MG63 (cell line): ENCODE data around the gene RENBP. TPM values are rescaled to one million over a fixed set of nuclear protein-coding genes. Genes with fewer than 3 reads are reported as not detected.

Source experiments
- DNase-seq: peaks from one replicate; pipeline ENCODE4 v3.0.0-alpha.2; 2020
- H3K27me3 ChIP-seq: fragments of 250-450 bp; sonication (Bioruptor Pico); 2 replicates; pipeline ENCODE4 v1.5.1; 2020; ENCODE audit warnings: mild to moderate bottlenecking, moderate library complexity
- H3K36me3 ChIP-seq: fragments of 250-450 bp; sonication (Bioruptor Pico); 2 replicates; pipeline ENCODE4 v1.5.1; 2020; ENCODE audit warnings: mild to moderate bottlenecking, moderate library complexity
- H3K4me3 ChIP-seq: fragments of 250-450 bp; sonication (Bioruptor Pico); 2 replicates; pipeline ENCODE4 v1.5.1; 2020; ENCODE audit warnings: mild to moderate bottlenecking, moderate library complexity
- H3K9me3 ChIP-seq: fragments of 250-450 bp; sonication (Bioruptor Pico); 2 replicates; pipeline ENCODE4 v1.5.1; 2020; ENCODE audit warnings: mild to moderate bottlenecking, moderate library complexity
- total RNA-seq: library from RNA; depleted of rRNA; stranded (reverse); fragments of >200 nt; shearing (Covaris generic); gene quantifications from 2 replicates; pipeline ENCODE4 v1.2.3, GENCODE V29; 2014; ENCODE audit warnings: low replicate concordance

The RENBP gene
- total RNA-seq, 1 experiment from 2014 or later = not detected

GRCh38 chrX:153931151-153931550 is 13.3 kb downstream of the RENBP start:
- H3K36me3 ChIP-seq = peaks cover 4% of the 10 kb centered on the region; the same call in 1 of the 2 replicates
- no peak overlapping the region for H3K4me3 ChIP-seq
- no peak for DNase-seq
- H3K9me3 ChIP-seq = no peaks in the 10 kb centered on the region
- no peaks in the 10 kb centered on the region for H3K27me3 ChIP-seq

GRCh38 chrX:153930011-153930910 is 14.2 kb downstream of the RENBP start:
- H3K36me3 ChIP-seq = peaks cover 4% of the 10 kb centered on the region; the same call in 1 of the 2 replicates
- H3K4me3 ChIP-seq = no peak overlapping the region
- H3K9me3 ChIP-seq = no peaks in the 10 kb centered on the region
- no peak for DNase-seq
- H3K27me3 ChIP-seq = no peaks in the 10 kb centered on the region

GRCh38 chrX:153929576-153929975 is 14.9 kb downstream of the RENBP start:
- no peaks in the 10 kb centered on the region for H3K9me3 ChIP-seq
- H3K27me3 ChIP-seq = no peaks in the 10 kb centered on the region
- no peak for DNase-seq

GRCh38 chrX:153928846-153929245 is 15.6 kb downstream of the RENBP start:
- H3K4me3 ChIP-seq = no peak overlapping the region
- no peaks in the 10 kb centered on the region for H3K27me3 ChIP-seq
- peaks cover 4% of the 10 kb centered on the region; the same call in 1 of the 2 replicates for H3K36me3 ChIP-seq
- DNase-seq = no peak
- H3K9me3 ChIP-seq = no peaks in the 10 kb centered on the region

More at GRCh38 chrX:153929576-153929975, 14.9 kb downstream of the RENBP start:
- no peak overlapping the region for H3K4me3 ChIP-seq
- peaks cover 4% of the 10 kb centered on the region; the same call in 1 of the 2 replicates for H3K36me3 ChIP-seq

GRCh38 chrX:153927922-153928760 is 16.3 kb downstream of the RENBP start:
- no peaks in the 10 kb centered on the region for H3K9me3 ChIP-seq
- DNase-seq = peak; percentile 95
- H3K36me3 ChIP-seq = peaks cover 4% of the 10 kb centered on the region; the same call in 1 of the 2 replicates
- H3K4me3 ChIP-seq = peak overlapping the region; percentile 71
- no peaks in the 10 kb centered on the region for H3K27me3 ChIP-seq

- DNase-seq = no peak
- H3K9me3 ChIP-seq = no peaks in the 10 kb centered on the region
- H3K4me3 ChIP-seq = peak overlapping the region; percentile 71
- no peaks in the 10 kb centered on the region; the same call in 1 of the 2 replicates for H3K36me3 ChIP-seq
- H3K27me3 ChIP-seq = no peaks in the 10 kb centered on the region
Observed at GRCh38 chrX:153927672-153927921, 16.8 kb downstream of the RENBP start.

GRCh38 chrX:153926858-153927671 is 17.4 kb downstream of the RENBP start:
- peak; percentile 49 for DNase-seq
- Histone ChIP-seq H3K9me3 (no peaks in the 10 kb centered on the region), H3K36me3 (no peaks in the 10 kb centered on the region; the same call in 1 of the 2 replicates), H3K4me3 (peak overlapping the region; percentile 71), H3K27me3 (no peaks in the 10 kb centered on the region)

GRCh38 chrX:153926552-153926857 is 17.9 kb downstream of the RENBP start:
- H3K36me3 ChIP-seq = no peaks in the 10 kb centered on the region; the same call in 1 of the 2 replicates
- DNase-seq = no peak
- no peak overlapping the region for H3K4me3 ChIP-seq

GRCh38 chrX:153925739-153926551 is 18.5 kb downstream of the RENBP start, which contains the start of gene ARHGAP4:
ARHGAP4 (minus strand) TSS chrX:153926264; CDS start chrX:153926202, 62 bp downstream.
- H3K36me3 ChIP-seq = no peaks in the 10 kb centered on the region
- peak within 1 kb of the TSS; percentile 71; the same call in 1 of the 2 replicates for H3K4me3 ChIP-seq
- no peaks in the 10 kb centered on the region for H3K27me3 ChIP-seq
- no peaks in the 10 kb centered on the region for H3K9me3 ChIP-seq
- no peak for DNase-seq

More at GRCh38 chrX:153926552-153926857, 17.9 kb downstream of the RENBP start:
- no peaks in the 10 kb centered on the region for H3K9me3 ChIP-seq
- H3K27me3 ChIP-seq = no peaks in the 10 kb centered on the region

GRCh38 chrX:153925387-153925738 is 19.1 kb downstream of the RENBP start:
- no peak overlapping the region for H3K4me3 ChIP-seq
- H3K36me3 ChIP-seq = no peaks in the 10 kb centered on the region

GRCh38 chrX:153924149-153924861 is 20.1 kb downstream of the RENBP start:
- DNase-seq = no peak
- Histone ChIP-seq H3K36me3 (no peaks in the 10 kb centered on the region), H3K27me3 (no peaks in the 10 kb centered on the region), H3K4me3 (no peak overlapping the region), H3K9me3 (no peaks in the 10 kb centered on the region)

More at GRCh38 chrX:153925387-153925738, 19.1 kb downstream of the RENBP start:
- Histone ChIP-seq H3K27me3 (no peaks in the 10 kb centered on the region), H3K9me3 (no peaks in the 10 kb centered on the region)
- no peak for DNase-seq

GRCh38 chrX:153922932-153923857 is 21.2 kb downstream of the RENBP start:
- peak; percentile 69 for DNase-seq

GRCh38 chrX:153921511-153922446 is 22.7 kb downstream of the RENBP start:
- H3K9me3 ChIP-seq = no peaks in the 10 kb centered on the region
- no peak overlapping the region for H3K4me3 ChIP-seq
- H3K36me3 ChIP-seq = no peaks in the 10 kb centered on the region
- no peaks in the 10 kb centered on the region for H3K27me3 ChIP-seq
- no peak for DNase-seq

More at GRCh38 chrX:153922932-153923857, 21.2 kb downstream of the RENBP start:
- Histone ChIP-seq H3K9me3 (no peaks in the 10 kb centered on the region), H3K4me3 (no peak overlapping the region), H3K36me3 (no peaks in the 10 kb centered on the region), H3K27me3 (no peaks in the 10 kb centered on the region)
